Suprapubic skin (tissue), 4 donors: Measurements from ENCODE around the gene SREBF1.

Experiments
- EP300 ChIP-seq: sonication (generic); formaldehyde crosslinking; IDR thresholded peaks from one replicate; pipeline ENCODE4 v1.6.1; 2017; ENCODE audit warnings: antibody characterized with exemption
- POLR2A ChIP-seq, 2 donors: fragments of 450-650 bp; IDR thresholded peaks; one replicate each; pipeline ENCODE4 v1.6.1; 2017; ENCODE audit warnings: antibody characterized with exemption in 2 of 2, mild to moderate bottlenecking in 2 of 2, moderate library complexity in 2 of 2
- POLR2AphosphoS5 ChIP-seq, 3 donors: sonication (generic); formaldehyde crosslinking; IDR thresholded peaks; one replicate each; pipeline ENCODE4 v1.6.1; 2017; ENCODE audit warnings: antibody characterized with exemption in 3 of 3
- TF ChIP-seq, protein P1 (sequence below), 2 donors: fragments of 200-600 bp in 1 of 2; fragments of 450-650 bp in 1 of 2; sonication (generic) in 1 of 2; IDR thresholded peaks; one replicate each; pipeline ENCODE4 v1.5.1; 2016 to 2019; ENCODE audit warnings: antibody characterized with exemption in 2 of 2, mild to moderate bottlenecking in 1 of 2, moderate library complexity in 1 of 2

- TF ChIP-seq, protein P1, sequence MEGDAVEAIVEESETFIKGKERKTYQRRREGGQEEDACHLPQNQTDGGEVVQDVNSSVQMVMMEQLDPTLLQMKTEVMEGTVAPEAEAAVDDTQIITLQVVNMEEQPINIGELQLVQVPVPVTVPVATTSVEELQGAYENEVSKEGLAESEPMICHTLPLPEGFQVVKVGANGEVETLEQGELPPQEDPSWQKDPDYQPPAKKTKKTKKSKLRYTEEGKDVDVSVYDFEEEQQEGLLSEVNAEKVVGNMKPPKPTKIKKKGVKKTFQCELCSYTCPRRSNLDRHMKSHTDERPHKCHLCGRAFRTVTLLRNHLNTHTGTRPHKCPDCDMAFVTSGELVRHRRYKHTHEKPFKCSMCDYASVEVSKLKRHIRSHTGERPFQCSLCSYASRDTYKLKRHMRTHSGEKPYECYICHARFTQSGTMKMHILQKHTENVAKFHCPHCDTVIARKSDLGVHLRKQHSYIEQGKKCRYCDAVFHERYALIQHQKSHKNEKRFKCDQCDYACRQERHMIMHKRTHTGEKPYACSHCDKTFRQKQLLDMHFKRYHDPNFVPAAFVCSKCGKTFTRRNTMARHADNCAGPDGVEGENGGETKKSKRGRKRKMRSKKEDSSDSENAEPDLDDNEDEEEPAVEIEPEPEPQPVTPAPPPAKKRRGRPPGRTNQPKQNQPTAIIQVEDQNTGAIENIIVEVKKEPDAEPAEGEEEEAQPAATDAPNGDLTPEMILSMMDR (IDR thresholded peaks at IDR 0.05), result no peak
- TF ChIP-seq POLR2A (IDR thresholded peaks at IDR 0.05) (no peak), EP300 (no peak), POLR2AphosphoS5 (IDR thresholded peaks at IDR 0.05) (no peak)
These were observed 51.4 kb downstream of the SREBF1 start for GRCh38 chr17:17785407-17785806.
